GM20431 (cell line): ENCODE measurements around the gene UPK2.

Source experiments
- in situ Hi-C: fragments of 300-500 bp; cut with MseI, MboI; formaldehyde crosslinking; loops from one replicate; pipeline ENCODE4 v1.15.0; 2020; ENCODE audit warnings: low sequenced_read_pairs; ENCODE audit not compliant: unreplicated experiment

The UPK2 gene

DNA sequence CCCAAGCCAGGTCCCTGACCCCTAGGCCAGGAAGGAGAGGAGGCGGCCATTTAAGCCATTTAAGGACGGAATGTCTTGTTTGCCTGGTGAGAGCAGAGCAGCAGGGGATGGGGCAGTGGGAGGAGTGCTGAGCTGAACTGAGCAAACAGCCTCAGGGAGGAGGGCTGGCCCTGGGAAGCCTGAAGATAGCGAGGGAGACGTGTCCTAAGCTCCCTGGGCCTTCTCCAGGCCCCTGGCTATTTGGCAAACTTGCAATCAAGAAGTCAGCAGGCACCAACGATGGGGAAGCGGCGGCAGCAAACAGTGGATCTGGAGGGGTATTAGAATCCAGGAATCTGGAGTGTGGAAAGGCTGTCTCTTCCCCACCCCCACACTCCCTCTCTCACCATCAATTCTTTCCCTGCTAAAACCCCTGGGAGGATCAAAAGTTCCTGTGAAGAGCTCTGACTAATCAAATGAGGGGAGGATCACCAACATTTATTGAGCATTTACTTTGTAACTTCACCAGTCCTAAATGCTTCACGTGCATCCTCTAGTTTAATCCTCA is 39.2 kb upstream of the UPK2 start:
- in situ Hi-C loops, result no loop called here

DNA sequence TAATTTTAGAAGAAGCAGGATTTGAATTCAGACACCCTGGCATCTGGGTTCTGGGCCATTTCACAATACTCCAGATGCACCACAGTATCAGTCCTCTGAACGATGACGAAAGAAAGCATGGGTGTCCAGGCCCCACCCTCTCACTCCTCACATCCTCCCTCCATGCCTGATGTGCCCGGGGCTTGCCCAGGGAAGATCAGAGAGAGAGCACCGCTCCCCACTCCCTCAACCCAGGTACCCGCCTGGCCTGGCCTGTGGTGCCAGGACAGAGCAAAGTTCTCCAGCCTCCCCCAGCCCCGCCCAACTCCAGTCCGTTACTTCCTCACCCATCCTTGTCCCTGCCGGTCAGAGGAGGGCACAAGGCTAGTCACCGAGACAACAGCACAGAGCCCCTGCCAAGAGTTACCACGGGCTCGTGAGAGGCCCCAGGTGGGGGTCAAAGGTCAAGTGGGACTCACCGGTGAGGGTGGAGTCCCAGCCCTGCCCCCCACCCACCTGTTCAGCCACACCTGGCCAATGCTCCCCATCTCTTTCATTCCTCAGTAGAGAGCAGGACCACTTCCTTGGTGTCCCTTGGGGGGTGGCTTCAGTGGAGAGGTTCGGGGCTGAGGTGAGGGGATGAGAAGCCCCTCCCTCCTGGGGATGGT is 38.5 kb upstream of the UPK2 start:
- in situ Hi-C loops, result no loop called here

DNA sequence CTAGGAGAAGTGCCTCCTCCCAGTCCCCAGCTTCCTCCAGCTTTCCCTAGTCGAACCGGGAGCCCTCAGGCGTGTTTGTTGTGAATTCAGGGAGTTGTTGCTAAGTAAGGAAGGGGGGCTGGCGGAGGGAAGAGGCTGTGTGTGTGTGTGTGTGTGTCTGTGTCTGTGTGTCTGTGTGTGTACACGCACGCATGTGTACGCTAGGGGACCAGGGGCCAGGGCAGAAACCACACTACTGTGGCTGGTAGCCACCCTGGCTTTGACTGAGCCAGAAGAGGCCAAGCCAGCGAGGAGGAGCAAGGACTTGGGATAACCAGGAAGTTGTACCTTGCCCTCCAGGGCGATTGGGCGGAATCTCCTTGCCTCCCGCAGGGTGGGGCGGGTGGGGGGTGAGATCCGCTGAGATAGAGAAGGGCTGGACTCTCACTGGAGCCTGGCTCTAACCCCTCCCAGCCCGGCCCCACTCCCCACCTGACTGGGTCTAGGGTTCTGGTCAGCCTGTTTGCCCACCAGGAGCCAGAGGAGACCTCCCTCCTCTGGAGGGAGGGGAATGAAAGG is 37.9 kb upstream of the UPK2 start:
- in situ Hi-C loops, result no loop called here

DNA sequence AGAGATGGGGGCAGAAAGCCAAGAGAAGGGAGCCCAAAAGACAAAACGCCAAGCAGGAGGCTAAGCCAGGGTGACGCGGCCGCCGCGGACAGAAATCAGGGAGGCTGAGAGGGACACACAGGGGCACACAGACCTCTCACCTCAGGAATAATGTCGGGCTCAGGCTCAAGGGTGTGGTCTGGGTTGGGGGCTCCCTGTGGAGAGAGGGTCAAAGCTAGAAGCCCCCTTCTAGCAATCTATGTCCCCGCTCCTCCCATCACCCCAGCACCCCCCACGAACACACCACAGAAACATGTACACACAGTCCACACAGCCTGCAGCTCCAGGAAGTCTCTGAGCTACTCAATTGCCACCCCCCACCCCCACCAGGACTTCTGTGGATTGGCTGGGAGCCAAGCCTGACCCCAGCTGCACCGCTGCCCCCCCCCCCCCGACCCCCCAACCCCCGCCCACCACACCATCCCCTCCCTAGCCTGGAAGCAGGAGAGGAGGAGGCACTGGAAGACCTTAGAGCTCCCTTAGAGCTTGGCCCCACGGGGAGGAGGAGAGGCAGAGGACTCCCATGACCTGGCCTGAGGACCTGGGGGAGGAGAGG is 37.3 kb upstream of the UPK2 start:
- in situ Hi-C loops, result no loop called here

DNA sequence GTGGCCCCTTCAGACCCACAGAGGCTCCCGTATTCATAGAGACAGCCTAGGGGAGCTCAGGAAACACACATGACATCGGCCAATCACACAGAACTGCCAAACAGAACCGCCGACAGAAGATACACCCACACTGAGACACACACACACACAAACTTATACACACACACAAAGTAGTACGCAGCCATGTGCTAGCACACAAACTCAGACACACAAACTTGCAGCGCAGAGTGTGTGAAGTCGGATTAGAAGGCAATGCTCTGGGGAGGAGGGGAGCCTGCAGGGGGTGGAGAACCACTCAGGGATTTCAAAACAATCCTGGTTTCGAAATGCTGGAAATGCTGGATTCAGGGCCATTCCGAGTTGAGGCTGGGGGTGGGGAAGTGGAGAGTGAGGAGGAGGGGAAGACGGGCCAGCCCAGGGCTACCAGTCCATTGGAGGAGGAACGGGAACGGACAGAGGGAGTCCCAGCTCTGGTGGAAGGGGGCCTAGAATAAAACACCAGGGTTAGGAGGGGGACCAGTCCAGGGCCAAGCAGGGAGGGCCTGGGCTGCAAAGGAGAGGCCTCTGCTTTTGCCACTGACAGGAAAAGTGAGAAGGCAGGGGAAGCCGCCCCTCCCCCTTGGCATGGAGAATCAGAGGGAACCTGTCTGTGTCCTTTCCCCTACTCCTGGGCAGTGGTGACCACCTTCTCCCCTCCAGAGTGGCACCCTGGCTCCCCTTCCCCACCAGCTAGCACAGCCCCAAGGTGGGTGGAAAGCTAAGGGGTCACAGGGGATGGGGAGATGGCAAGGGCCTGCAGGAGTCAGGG is 34.8 kb upstream of the UPK2 start:
- in situ Hi-C loops, result no loop called here

DNA sequence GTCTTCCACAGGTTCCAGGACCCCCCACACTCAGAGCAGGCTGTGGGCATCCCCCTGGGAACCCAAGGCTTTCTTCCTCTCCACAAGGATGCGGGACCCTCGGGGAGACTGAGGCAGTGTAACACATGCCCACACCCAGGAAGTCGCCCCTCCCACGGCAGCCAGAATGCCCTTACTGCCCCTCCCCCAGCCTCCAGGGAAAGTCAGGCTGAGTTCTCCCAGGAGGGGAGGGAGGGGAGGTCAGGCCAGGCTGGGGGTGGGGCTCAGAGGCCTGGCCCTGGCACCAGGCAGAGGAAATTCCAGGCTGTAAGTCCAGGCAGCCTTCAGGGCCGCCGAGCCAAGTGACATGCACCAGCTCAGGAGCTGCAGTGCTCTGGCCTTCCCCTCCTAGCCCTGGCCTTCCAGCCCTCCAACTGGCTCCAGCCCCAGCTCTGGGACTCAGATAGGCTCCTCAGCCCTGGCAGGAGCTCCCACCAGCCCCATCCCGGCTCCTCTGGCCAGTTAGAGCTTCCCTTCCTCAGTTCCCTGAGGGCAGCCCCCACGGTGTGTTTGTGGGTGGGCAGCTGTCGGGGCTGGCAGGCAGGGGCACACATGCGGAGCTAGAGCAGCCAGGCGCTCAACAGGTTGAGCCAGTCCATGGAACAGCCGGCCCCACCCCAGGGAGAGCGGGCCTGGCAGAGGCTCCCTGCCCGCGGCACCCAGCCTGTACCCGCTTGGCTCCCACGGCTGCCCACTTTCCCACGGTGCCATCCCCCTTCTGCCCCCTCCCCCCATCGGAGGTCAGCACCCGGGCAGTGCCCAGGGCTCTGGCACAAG is 34.0 kb upstream of the UPK2 start:
- in situ Hi-C loops, result no loop called here

DNA sequence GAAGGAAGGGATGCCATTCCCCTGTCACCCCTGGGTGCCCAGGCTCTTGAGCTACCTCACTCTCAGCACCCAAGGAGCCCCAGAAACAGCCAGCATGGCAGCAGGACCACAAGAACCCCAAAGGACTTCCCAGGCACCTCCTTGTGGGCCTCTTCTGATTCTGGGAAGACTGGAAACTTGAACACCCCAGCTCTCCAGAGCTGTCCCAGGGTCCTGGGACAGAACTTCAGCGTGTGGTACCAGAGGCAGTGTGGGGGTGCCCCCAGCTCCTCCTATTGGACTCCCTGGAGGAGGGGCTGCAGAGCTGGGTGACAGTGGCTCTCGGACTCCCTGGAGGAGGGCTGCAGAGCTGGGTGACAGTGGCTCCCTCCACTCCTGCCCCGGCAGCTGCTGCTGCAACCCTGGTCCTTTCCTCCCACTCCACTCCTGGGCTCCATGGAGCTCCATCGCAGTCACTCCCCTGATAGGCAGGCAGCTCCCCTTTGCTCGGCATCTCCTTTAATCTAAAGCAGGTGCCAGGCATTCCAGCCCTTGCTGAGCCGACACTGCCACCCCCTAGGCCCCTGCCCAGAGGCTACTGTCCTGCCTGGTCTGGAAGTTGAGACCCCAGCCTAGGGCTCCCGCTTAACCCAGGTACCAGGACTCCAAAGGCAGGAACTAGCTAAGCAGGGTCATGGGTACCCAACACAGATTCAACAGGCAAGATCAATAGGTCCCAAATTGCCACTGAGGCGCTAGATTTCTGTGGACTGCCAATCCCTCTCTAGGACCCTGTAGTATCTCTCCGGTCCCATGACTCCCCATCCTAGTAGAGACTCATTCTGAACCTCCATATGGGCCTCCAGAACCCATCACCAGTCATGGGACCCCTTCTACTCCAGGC is 33.1 kb upstream of the UPK2 start:
- in situ Hi-C loops, result no loop called here

DNA sequence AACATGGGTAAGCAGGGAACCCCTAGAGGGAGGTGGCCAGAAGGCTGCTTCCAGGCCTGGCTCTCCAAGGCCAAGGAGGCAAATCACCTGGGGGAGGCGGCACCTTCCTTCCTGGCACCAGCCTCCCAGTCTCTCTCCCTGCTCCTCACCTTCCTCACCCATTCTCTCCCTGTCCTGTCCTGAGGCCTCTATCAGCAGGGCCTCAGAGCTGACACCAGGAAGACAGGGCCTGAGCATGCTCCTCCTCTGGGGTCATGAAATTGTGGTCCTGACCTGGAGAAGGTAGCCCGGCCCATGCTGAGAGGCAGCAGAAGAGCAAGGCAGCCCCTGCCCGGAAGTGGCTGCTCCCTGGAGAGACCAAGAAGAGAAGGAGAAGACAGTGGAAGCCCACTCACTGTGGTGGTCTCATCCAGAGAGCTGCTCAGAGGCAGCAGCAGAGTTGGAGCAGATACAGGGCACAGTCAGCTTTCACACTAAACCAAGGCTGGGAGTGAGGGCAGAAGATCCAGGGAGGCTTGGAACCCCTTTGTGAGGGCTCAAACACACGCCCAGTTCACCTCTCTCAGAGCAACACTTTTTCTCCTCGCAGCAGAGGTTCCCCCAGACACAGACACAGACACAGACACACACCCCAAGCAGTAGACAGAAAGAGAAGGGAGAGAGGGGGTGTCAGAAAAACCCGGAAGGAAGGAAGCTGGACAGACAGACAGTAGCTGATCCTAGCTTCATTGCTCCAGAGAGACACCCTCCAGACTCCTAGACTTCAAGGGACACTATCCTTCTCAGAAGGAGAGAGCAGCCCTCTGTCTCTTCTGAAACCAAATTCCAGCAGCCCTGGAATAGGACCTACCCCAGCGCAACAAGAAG is 32.1 kb upstream of the UPK2 start:
- in situ Hi-C loops, result no loop called here

DNA sequence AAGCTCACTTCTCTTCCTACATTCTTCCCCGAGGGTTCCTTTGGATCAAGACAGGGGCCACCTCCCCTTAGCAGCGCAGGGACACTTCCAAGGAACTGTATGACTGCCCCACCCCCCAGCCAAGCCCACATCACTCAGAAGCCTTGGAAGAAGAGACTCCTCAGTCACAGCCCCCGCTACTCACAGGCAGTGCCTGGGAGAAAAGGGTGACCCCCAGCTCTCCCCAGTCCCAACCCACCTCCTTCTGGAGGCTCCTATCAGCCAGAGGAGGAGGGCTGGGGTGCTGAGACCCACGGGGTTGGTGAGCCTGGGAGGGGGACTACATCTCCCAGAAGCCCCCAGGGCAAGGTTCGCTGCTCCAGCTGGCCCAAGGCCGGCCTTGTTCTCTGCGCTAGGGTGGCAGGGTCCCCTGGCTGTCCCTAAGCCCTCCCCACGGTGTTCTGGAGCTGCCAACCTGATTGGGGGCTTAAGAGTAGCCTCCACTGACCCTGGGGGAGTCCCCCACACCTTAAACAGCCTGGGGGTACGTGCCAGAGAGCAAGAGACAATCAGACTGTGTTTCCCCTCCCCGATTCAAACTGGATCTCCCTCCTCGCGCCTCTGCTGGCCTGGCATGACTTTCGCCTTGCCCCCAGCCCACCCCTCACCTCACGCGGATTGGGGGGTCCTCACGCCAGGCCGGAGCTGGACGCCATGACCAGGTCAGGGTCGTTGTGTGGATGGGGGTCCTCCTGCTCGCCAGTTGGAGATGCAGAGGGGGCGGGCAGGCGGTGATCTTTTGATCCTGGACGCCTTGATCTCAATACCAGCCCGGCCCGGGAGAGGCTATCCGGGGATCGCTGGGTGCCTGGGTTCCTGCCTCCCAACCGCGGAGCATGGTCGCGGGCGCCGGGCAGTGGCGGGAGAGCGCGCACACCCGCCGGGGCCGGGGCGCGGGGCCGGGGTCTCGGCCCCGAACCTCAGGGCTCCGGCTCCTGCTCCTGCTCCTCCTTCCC is 31.2 kb upstream of the UPK2 start:
- in situ Hi-C loops, result no loop called here

DNA sequence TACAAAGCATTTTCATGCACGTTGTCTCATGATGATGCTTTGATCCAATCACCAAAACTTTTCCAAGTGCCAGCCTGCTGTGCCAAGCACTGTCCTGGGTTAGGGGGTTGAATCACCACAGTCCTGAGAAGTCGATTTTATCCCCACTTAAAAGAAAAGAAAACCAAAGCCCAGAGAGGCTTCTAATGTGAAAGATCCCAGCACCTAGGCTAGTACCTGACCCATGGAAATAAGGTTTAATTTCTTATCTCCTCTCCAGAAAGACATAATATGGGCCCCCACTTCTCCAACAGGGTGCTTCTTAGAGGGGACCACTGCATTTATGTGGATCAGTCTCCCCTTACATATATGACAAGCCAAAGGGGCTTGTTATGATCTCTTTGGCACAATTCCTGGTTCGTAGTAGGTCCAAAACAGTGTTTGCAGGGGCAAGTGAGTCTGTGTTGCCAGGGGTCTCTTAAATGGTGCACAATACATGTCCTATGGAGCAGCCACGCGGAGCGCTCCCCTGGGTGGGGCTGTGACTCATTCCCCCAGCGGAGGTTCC is 28.5 kb upstream of the UPK2 start:
- in situ Hi-C loops, result no loop called here

DNA sequence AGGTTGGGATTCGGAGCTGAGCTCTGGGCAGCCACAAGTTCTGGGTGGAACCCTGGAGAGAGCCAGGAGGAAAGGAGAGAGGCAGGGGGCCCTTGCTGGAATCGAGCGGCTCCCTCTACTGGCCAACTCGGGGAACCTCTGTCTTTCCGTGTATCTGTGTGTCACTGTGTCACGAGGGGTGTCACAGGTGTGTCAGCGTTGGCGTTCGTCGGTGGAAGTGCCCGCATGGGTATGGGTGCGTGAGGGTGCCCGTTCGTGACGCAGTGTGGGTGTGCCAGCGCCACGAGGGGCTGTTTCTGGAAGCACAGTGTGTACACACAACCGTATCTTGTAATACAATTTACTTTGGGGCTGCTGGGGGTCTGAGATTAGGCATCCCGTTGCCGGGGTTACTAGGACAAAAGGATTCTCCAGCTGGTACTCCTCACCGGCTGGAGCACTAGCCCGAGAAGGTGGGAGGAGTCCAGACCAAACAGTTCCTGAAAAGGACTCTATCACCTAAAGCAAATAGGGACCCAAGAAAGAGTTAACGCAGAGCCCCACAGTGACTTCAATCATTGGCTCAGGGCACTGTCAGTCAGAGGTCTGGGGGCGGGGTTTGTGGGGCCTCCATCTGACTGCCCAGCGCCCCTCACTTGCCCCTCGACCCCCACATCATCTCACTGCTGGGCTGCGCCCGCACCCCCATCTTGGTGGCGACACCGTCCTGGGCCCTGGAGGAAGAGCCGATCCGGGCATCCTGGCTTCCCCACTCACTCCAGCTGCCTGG is 27.8 kb upstream of the UPK2 start:
- in situ Hi-C loops, result no loop called here

DNA sequence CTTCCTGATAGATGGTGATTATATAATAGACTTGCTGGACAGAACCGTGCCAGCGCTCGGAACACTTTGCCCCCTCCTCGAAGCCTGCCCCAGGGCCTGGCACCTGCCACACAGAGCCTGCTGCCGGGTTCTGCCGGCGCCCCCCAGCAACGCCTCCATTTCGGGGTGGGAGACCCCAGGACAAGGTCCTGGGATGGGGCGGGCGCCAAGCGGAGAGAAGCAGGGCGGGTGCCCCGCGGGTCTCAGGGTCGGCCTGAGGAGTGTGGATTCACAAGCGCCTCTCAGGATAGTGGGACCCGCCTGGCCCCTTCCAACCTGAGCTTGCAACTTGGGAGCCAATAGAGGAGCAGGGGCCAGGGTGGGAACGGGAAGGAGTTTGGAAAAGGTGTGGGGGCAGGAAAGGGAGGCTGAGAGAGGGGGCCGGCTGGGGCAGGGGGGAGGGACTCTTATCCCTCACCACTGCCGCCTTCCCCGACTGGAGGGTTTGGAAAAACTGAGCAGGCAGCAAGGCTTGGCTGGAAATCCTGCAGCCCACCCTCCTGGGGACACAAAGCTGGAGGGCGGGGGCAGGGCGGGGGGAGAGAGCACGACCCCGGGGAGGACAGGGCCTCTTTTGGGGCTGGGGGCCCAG is 27.1 kb upstream of the UPK2 start:
- in situ Hi-C loops, result no loop called here

DNA sequence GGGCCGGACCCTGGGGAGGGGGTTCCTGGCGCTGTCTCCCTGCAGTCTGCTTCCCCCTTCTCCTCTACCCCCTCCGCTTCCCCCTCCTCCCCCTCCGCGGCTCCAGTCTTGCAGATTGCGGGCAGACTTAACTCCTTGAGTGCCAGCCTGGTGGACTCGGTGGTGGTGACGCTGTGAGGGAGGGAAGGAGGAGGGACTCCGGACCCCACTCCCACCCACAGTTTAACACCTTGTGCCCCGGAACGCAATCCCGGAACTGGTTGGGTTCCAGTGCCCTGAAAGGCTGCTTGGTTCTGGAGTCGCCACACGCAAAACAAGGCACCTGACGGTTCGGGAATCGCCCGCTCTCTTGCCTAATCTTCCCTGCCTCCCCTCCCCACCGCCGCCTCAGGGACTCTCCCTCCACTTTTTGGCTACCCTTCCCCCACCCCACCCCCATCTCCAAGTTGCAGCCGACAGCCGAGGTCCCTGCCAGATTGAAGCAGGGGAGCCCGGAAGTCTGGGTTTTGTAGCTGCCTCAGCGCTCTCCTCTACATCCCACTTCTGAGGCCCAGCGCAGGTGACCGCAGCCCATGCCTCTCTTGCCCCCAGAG is 26.5 kb upstream of the UPK2 start:
- in situ Hi-C loops, result no loop called here

DNA sequence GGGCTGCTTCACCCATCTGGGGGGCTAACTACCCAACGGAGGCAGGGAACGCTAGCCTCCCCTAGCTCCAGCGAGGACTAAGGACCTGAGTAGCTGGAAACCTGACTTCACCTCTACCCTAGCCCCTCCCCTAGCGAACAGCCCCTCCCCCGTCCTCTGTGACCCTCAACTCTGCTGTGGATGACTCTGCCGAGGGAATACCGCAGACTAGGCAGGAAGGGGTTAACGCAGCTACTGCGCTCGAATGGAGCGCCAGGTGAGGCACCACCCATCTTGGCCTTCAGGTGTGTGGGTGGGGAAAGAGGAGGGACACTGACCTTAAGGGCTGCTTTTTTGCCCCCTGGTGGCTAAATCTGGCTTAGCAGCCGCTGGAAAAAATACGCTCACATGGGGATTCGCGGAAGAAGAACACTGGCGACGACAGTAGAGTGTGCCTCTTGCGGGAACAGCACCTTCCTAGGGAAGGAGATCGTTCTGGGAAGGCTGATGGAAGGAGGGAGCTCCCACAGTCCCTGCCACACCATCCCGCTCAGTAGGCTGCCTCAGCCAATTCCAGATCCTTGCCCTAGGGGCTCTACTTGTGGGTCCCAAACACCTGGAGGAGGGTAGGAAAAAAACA is 25.9 kb upstream of the UPK2 start:
- in situ Hi-C loops, result no loop called here

DNA sequence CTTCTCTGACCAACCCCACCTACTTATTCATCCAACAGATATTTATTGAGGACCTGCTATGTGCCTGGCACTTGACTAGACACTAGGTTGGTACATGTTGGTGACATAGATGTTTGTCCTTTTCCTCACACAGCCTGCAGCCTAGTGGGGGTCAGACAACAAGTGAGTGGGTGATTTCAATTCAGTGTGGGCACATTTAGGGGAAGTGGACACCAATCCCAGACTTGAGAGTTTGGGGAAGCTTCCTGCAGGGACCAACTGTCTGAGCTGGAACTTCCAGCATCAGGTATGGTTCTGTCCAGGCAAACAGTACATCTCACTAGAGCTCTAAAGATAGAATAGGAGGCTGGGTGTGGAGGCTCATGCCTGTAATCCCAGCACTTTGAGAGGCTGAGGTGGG is 24.5 kb upstream of the UPK2 start:
- in situ Hi-C loops, result no loop called here
